ENCODE results near the gene ADSL. TPM values are rescaled to one million over a fixed set of nuclear protein-coding genes. Genes with fewer than 3 reads are reported as not detected.

ADSL gene
- total RNA-seq, 4 donors from 2014 or later = 41.8 to 51.7 (median 45.2) TPM

- Histone ChIP-seq H3K27me3 (no peaks in the 10 kb centered on the region), H3K9me3 (no peaks in the 10 kb centered on the region), H3K36me3 (peaks cover 67% of the 10 kb centered on the region), H3K27ac (no peak overlapping the region), H3K4me1 (peaks cover 18% of the 10 kb centered on the region), H3K4me3 (no peak overlapping the region)
- no peak for DNase-seq (ENCODE audit: low spot score in 2 of 2)
- TF ChIP-seq, protein P1, sequence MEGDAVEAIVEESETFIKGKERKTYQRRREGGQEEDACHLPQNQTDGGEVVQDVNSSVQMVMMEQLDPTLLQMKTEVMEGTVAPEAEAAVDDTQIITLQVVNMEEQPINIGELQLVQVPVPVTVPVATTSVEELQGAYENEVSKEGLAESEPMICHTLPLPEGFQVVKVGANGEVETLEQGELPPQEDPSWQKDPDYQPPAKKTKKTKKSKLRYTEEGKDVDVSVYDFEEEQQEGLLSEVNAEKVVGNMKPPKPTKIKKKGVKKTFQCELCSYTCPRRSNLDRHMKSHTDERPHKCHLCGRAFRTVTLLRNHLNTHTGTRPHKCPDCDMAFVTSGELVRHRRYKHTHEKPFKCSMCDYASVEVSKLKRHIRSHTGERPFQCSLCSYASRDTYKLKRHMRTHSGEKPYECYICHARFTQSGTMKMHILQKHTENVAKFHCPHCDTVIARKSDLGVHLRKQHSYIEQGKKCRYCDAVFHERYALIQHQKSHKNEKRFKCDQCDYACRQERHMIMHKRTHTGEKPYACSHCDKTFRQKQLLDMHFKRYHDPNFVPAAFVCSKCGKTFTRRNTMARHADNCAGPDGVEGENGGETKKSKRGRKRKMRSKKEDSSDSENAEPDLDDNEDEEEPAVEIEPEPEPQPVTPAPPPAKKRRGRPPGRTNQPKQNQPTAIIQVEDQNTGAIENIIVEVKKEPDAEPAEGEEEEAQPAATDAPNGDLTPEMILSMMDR (IDR thresholded peaks at IDR 0.05) = no peak
- TF ChIP-seq POLR2AphosphoS5 (IDR thresholded peaks at IDR 0.05) = no peak
- no peak for TF ChIP-seq EP300 (IDR thresholded peaks at IDR 0.05)
- no peak for TF ChIP-seq POLR2A (IDR thresholded peaks at IDR 0.05)
- 98% methylated on average over 11 of the region's 11 CpGs for WGBS
Observed at GRCh38 chr22:40416636-40417035, 70.3 kb downstream of the ADSL start.

DNA sequence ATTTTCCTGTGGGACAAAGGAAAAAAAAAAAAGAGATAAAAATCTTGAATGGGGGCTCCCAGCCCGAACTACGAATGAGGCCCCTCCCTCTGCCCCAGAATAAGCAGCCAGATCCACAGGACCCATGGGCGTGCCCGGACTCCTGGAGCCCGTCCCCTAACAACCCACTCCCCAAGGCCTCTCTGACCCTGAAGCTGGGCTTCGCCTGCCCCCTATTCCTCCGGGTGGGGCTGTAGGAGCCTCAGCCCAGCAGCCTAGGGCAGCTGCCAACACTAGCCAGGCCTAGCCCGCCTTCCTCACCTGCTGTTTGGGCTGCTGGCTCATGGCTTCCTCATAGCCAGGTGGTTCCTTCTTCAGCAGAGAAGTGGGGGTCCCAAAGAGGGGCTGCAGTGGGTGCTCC lies 70.7 kb downstream of the ADSL start:
- no peak for TF ChIP-seq POLR2A (IDR thresholded peaks at IDR 0.05)
- TF ChIP-seq, protein P1 (IDR thresholded peaks at IDR 0.05) = no peak
- Histone ChIP-seq H3K9me3 (no peaks in the 10 kb centered on the region), H3K27me3 (no peaks in the 10 kb centered on the region), H3K4me3 (no peak overlapping the region), H3K36me3 (peaks cover 70% of the 10 kb centered on the region), H3K4me1 (peaks cover 18% of the 10 kb centered on the region), H3K27ac (no peak overlapping the region)
- WGBS = 94% methylated on average over 8 of the region's 8 CpGs
- DNase-seq (ENCODE audit: low spot score in 2 of 2) = no peak

- H3K27me3 ChIP-seq = no peaks in the 10 kb centered on the region
- TF ChIP-seq POLR2A (IDR thresholded peaks at IDR 0.05) (no peak), POLR2AphosphoS5 (IDR thresholded peaks at IDR 0.05) (no peak), EP300 (IDR thresholded peaks at IDR 0.05) (no peak)
- TF ChIP-seq, protein P1 (IDR thresholded peaks at IDR 0.05) = no peak
- no peak for DNase-seq (ENCODE audit: low spot score in 2 of 2)
- H3K27ac ChIP-seq = no peak overlapping the region
- 100% methylated on average over 1 of the region's 5 CpGs for WGBS
- H3K9me3 ChIP-seq = no peaks in the 10 kb centered on the region
- no peak overlapping the region for H3K4me3 ChIP-seq
- H3K36me3 ChIP-seq = peaks cover 76% of the 10 kb centered on the region
- peaks cover 20% of the 10 kb centered on the region for H3K4me1 ChIP-seq
Observed at GRCh38 chr22:40417881-40418280, 71.6 kb downstream of the ADSL start.

DNA sequence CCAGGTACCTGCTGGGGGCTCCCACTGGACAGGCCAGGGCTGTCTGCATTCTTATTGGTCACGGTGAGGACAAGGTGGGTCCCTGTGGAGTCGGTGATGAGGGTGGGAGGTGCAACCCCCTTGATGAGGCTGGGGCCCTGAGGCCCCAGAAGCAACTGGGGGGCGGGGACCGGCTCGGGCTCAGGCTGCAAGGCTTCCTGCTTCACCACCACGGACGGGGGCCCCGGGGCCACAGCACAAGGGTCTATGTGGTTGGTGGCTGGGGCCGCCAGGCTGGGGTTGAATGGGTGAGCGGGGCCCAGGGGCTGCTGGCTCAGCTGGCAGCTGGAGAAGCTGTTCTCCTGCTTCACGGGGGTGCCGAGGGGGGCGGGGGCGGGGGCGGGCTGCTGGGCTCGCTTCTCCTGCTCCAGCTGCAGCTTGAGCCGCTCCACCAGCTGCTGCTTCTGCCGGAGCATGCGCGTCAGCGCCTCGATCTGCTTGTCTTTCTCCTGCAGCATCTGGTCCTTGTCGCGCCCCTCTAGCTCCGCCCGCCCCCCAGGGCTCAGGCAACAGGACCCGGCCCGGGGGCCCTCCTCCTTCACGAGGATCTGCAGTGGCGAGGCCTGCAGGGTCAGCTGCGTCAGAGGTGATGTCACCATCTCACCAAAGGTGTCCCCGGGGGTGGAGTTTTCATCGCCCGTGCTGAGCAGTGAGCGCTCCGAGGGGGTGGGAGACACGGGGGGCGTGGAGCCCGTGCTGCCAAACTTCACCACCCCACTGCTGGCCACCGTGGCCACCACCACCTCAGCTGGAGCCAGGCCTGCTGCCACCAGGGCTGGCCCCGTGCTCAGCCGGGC lies 72.3 kb downstream of the ADSL start:
- DNase-seq (ENCODE audit: low spot score in 2 of 2) = no peak
- peaks cover 22% of the 10 kb centered on the region for H3K4me1 ChIP-seq
- H3K27me3 ChIP-seq = no peaks in the 10 kb centered on the region
- no peak for TF ChIP-seq POLR2AphosphoS5 (IDR thresholded peaks at IDR 0.05)
- no peak for TF ChIP-seq POLR2A (IDR thresholded peaks at IDR 0.05)
- TF ChIP-seq, protein P1 (IDR thresholded peaks at IDR 0.05) = no peak
- no peak for TF ChIP-seq EP300 (IDR thresholded peaks at IDR 0.05)
- WGBS = 93% methylated on average over 6 of the region's 42 CpGs
- no peaks in the 10 kb centered on the region for H3K9me3 ChIP-seq
- H3K4me3 ChIP-seq = no peak overlapping the region
- H3K27ac ChIP-seq = no peak overlapping the region
- H3K36me3 ChIP-seq = peaks cover 83% of the 10 kb centered on the region

DNA sequence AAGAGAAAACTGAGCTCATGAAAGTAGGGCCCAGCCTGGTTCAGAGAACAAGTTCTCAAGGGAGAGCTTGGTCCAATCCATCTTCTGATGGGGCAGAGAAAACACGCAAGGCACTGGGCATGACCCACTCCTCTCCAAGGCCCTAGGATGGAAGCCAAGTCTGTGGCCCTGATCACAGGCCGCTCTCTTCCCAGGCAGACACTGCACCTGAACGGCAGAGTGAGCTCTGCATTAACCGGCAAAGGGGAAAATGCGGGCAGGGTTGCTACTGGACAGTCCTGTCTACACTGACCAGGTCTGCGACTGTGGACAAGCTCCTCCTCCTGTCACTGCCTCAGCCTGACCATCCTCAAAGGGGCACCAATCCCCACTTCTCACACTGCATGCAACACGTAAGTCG lies 73.4 kb downstream of the ADSL start:
- WGBS = 94% methylated on average over 8 of the region's 8 CpGs
- H3K36me3 ChIP-seq = peaks cover 88% of the 10 kb centered on the region
- DNase-seq (ENCODE audit: low spot score in 2 of 2) = no peak
- H3K27ac ChIP-seq = no peak overlapping the region
- no peaks in the 10 kb centered on the region for H3K9me3 ChIP-seq
- TF ChIP-seq EP300 (IDR thresholded peaks at IDR 0.05) = no peak
- TF ChIP-seq, protein P1 (IDR thresholded peaks at IDR 0.05) = no peak
- H3K27me3 ChIP-seq = no peaks in the 10 kb centered on the region
- H3K4me1 ChIP-seq = peaks cover 24% of the 10 kb centered on the region
- no peak overlapping the region for H3K4me3 ChIP-seq

Measured in suprapubic skin (tissue), 4 donors.